A204.1 (cell line): ENCODE results near the gene IL10RB.

Experiments used
- FAIRE-seq: peaks from 2 replicates; lab custom pipeline; 2012; peaks lifted over from hg19 to GRCh38; lab: Jason Lieb, UNC

Gene IL10RB

DNA sequence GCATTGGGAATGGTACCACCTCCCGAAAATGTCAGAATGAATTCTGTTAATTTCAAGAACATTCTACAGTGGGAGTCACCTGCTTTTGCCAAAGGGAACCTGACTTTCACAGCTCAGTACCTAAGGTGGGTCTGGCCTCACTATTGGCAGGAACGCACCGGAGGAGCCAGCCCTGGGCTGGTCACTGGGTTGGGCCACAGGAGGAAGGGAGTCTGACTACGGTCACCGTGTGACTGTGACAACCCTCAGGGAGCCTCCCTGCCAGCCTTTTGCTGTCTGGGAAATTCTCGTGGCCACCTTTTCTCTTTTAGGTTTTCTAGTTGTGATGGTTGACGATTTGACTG, 2.2 kb downstream of the IL10RB start:
- FAIRE-seq: no peak

GRCh38 chr21:33268737-33269441, 2.7 kb downstream of the IL10RB start:
- no peak for FAIRE-seq

- FAIRE-seq: no peak
Measured at GRCh38 chr21:33270986-33271385, 4.8 kb downstream of the IL10RB start.

GRCh38 chr21:33273044-33273443, 6.9 kb downstream of the IL10RB start:
- FAIRE-seq: no peak

GRCh38 chr21:33278721-33279120, 12.6 kb downstream of the IL10RB start:
- FAIRE-seq: no peak

DNA sequence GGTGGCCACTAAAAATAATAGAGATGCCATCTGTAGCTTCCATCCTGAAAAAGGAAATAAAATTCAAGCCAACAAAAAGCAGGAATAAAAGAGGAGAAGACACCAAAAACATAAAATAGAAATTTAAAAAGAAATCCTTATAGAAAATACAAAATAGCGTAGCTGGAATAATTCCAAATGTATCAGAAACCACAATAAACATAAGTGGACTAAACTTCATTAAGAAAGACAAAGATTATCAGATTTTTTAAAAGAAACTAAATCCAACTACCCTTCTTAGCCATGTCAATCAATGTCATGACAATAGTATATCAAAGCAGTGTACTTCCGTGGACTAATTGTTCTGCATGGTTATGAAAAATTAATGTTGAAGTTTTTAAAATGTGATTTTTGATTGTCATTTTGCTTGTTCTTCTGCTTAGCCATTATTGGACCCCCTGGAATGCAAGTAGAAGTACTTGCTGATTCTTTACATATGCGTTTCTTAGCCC, 13.2 kb downstream of the IL10RB start:
- no peak for FAIRE-seq

DNA sequence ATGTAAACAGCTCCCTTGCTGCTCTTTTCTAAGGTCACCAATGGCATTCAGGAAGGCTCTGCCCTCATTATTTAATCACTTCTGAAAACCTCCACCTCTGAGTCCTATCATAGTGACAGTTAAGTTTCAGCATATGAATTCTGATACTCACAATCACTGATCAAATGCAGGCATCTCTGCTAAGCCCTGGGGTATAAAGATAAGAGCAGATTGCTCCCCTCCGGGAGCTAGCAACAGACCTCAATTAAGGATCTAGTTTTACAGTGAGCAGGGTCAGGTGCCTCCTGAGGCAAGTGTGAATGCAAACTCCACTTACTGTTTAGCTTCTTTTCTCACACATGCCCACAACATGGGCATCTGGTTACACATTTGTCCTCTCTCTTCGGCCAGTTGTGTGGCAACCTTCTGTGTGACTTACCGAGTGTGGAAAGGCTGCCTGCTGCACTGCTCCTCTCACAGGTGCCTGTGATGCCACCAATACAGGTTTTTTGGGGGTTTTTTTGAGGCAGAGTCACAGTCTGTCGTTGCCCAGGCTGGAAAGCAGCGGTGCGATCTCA, 15.0 kb downstream of the IL10RB start:
- FAIRE-seq: no peak

DNA sequence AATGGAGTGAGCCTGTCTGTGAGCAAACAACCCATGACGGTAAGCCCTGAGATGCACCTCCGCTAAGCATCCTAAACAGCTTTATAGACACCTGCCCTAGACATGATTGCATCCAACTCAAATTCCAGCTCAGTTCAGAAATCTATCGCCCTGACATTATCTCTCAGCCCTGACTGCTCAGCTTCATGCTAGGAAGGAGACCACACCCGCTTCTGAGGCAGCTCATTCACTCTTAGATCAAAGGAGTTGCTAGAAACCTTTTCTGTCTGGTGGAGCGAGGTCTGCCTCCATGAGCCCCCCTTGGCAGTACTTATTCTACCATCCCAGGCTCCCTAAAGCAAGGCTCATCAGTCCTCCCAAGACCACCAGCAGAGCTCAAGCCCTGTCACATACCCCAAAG, 17.0 kb downstream of the IL10RB start:
- FAIRE-seq: no peak

GRCh38 chr21:33286076-33286475, 19.9 kb downstream of the IL10RB start:
- no peak for FAIRE-seq

- FAIRE-seq: no peak
Measured at GRCh38 chr21:33286600-33287456, 20.7 kb downstream of the IL10RB start.

GRCh38 chr21:33289199-33289819, 23.1 kb downstream of the IL10RB start:
- no peak for FAIRE-seq

DNA sequence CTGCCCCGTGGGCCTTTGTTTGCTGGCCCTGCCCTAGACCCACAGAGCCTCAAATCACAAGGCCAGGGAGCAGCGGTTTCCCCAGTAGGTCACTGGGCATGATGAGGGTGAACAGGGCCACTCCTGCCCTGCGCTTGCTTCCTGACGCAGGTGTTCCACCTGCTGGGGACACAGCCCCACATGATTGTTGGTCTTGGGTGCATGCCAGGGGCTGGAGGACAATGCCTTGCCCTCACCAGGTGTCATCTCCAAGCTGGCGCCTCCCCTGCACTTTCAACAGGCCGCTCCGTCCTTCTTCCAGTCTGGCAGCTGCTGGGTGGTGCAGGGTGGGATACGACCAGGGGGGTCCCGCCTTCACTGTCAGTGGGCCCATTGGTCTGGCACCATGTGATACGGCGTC, 24.3 kb downstream of the IL10RB start:
- no peak for FAIRE-seq

GRCh38 chr21:33291686-33292085, 25.5 kb downstream of the IL10RB start:
- FAIRE-seq: no peak

DNA sequence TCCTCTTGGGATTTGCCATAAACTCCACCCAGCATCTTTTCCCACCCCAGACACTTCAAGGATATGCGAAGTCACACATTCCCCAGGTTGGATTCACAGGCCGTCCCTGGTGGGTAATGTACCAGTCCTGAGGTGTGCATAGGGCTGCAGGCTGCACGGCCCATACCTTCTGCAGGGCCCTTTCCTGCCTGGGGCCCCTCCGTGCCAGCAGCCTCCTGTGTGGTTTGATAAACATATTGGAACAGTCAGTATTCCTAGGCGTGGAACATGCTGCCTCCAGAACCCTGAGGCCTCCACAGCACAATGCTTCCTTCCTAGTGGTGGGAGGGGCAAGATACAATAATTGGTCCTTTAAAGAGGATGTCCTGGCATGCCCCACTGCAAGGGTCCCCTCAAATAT, 26.6 kb downstream of the IL10RB start:
- FAIRE-seq: no peak

DNA sequence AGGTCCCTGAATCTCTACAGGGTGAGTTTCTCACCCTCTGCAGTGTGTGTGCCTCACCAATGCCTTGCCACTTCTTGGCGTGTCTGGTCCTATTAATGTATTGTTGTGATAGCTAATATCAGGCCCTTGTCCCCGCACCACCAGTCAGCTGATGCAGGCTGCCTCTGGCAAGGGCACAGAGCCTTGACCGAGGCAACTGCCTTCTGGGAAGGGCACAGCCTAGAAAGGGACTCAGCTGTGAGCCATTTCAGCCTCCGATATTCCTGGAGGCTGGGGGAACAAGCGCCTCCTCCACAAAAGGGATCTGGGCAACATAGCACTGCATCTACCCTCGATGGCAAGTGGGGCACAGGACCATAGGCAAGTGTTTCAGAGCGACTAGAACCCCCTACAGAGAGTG, 27.0 kb downstream of the IL10RB start:
- FAIRE-seq: no peak

GRCh38 chr21:33293811-33294216, 27.6 kb downstream of the IL10RB start:
- FAIRE-seq: no peak

- FAIRE-seq: no peak
Measured at GRCh38 chr21:33296156-33296555, 30.0 kb downstream of the IL10RB start.

GRCh38 chr21:33299181-33299752, 33.1 kb downstream of the IL10RB start:
- no peak for FAIRE-seq

- no peak for FAIRE-seq
Measured at GRCh38 chr21:33300701-33301631, 34.8 kb downstream of the IL10RB start.

DNA sequence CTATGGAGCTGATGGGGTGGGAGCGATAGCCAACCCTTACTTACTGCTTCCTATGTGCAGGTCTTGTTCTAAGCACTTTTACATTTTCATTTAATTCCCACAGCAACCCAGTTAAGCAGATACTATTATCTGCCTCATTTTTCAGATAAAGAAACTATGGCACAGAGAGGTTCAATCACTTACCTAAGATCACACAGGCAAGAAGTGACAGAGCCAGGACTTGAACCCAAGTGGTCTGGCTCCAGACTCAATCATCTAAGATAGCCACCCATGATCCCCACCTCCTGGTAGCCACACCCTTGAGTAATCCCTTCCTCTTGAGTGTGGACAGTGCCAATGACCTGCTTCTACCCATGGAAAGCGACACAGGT, 35.5 kb downstream of the IL10RB start:
- FAIRE-seq: no peak

- no peak for FAIRE-seq
Measured at GRCh38 chr21:33302055-33302454, 35.9 kb downstream of the IL10RB start.
